Stimulated activated CD4-positive, alpha-beta T cell treated with anti-CD3 and anti-CD28 coated beads, Interleukin-4, amount 100 ng/mL, for 4 hours (primary cell): ENCODE data around the gene SLC66A2.
"Not testable (repeated sequence)": the region's sequence is repeated elsewhere in the genome, so short reads cannot be mapped to it uniquely, and the experiment has no call there.

Experiments used
- DNase-seq, 2 experiments: peaks; one replicate each; pipeline ENCODE4 v3.0.0-alpha.2; 2020

SLC66A2 gene

GRCh38 chr18:79877163-79878091 lies 74.0 kb downstream of the SLC66A2 start:
- no peak for DNase-seq

- no peak for DNase-seq
Observed at GRCh38 chr18:79876497-79876896, 75.0 kb downstream of the SLC66A2 start.

- DNase-seq: no peak
Observed at GRCh38 chr18:79875931-79876461, 75.5 kb downstream of the SLC66A2 start.

- no peak for DNase-seq
Observed at GRCh38 chr18:79875531-79875919, 75.9 kb downstream of the SLC66A2 start.

GRCh38 chr18:79874553-79875530 lies 76.6 kb downstream of the SLC66A2 start:
- DNase-seq: no peak

- DNase-seq: no peak
Observed at GRCh38 chr18:79873449-79874110, 77.9 kb downstream of the SLC66A2 start.

- DNase-seq: no peak
Observed at GRCh38 chr18:79872527-79873444, 78.7 kb downstream of the SLC66A2 start.

GRCh38 chr18:79871481-79872091 lies 79.9 kb downstream of the SLC66A2 start:
- no peak for DNase-seq

GRCh38 chr18:79871026-79871390 lies 80.4 kb downstream of the SLC66A2 start:
- DNase-seq: no peak

- DNase-seq: no peak
Observed at GRCh38 chr18:79870301-79871025, 81.0 kb downstream of the SLC66A2 start.

GRCh38 chr18:79869591-79870300 lies 81.7 kb downstream of the SLC66A2 start:
- no peak for DNase-seq

GRCh38 chr18:79868811-79869541 lies 82.5 kb downstream of the SLC66A2 start:
- DNase-seq: no peak

GRCh38 chr18:79868168-79868784 lies 83.2 kb downstream of the SLC66A2 start:
- DNase-seq: no peak

GRCh38 chr18:79867666-79868065 lies 83.8 kb downstream of the SLC66A2 start:
- DNase-seq: no peak

- DNase-seq: no peak
Observed at GRCh38 chr18:79866889-79867574, 84.4 kb downstream of the SLC66A2 start.

- DNase-seq: not testable (repeated sequence)
Observed at GRCh38 chr18:79865951-79866350, 85.5 kb downstream of the SLC66A2 start.

- not testable (repeated sequence) for DNase-seq
Observed at GRCh38 chr18:79864955-79865354, 86.5 kb downstream of the SLC66A2 start.
